Activated CD4-positive, CD25-positive, alpha-beta regulatory T cell (primary cell): ENCODE measurements around the gene MAGI1.

Experiments
- DNase-seq, 4 experiments: peaks; one replicate each; lab custom pipeline; 2025; lab: John Stamatoyannopoulos, UW

MAGI1 gene

GRCh38 chr3:65412588-65412987, 626.1 kb downstream of the MAGI1 start:
- no peak for DNase-seq

GRCh38 chr3:65411367-65411766, 627.4 kb downstream of the MAGI1 start:
- DNase-seq: no peak

GRCh38 chr3:65409176-65409569, 629.5 kb downstream of the MAGI1 start:
- no peak for DNase-seq

GRCh38 chr3:65408531-65409175, 630.1 kb downstream of the MAGI1 start:
- no peak for DNase-seq

GRCh38 chr3:65406470-65406869, 632.2 kb downstream of the MAGI1 start:
- no peak for DNase-seq

GRCh38 chr3:65402597-65402996, 636.1 kb downstream of the MAGI1 start:
- no peak for DNase-seq

GRCh38 chr3:65401359-65402305, 637.1 kb downstream of the MAGI1 start:
- DNase-seq: no peak

GRCh38 chr3:65400899-65401298, 637.8 kb downstream of the MAGI1 start:
- DNase-seq: no peak

GRCh38 chr3:65398953-65399352, 639.8 kb downstream of the MAGI1 start:
- no peak for DNase-seq

- no peak for DNase-seq
Measured at GRCh38 chr3:65396078-65396477, 642.6 kb downstream of the MAGI1 start.

- DNase-seq: no peak
Measured at GRCh38 chr3:65391068-65391467, 647.6 kb downstream of the MAGI1 start.

GRCh38 chr3:65385805-65386204, 652.9 kb downstream of the MAGI1 start:
- DNase-seq: no peak

GRCh38 chr3:65381496-65382010, 657.2 kb downstream of the MAGI1 start:
- no peak for DNase-seq

GRCh38 chr3:65379223-65379622, 659.5 kb downstream of the MAGI1 start:
- no peak for DNase-seq

- no peak for DNase-seq
Measured at GRCh38 chr3:65377637-65378036, 661.1 kb downstream of the MAGI1 start.

GRCh38 chr3:65376426-65376825, 662.3 kb downstream of the MAGI1 start:
- no peak for DNase-seq

GRCh38 chr3:65371053-65371452, 667.7 kb downstream of the MAGI1 start:
- DNase-seq: no peak

GRCh38 chr3:65368866-65369265, 669.9 kb downstream of the MAGI1 start:
- no peak for DNase-seq

- DNase-seq: no peak
Measured at GRCh38 chr3:65362688-65363087, 676.0 kb downstream of the MAGI1 start.

- no peak for DNase-seq
Measured at GRCh38 chr3:65361448-65361847, 677.3 kb downstream of the MAGI1 start.

GRCh38 chr3:65356331-65357248, 682.1 kb downstream of the MAGI1 start:
- DNase-seq: no peak

GRCh38 chr3:65354880-65355279, 683.8 kb downstream of the MAGI1 start:
- DNase-seq: no peak
